GM18858 (cell line): ENCODE measurements around the gene FNBP1.

Experiments
- ATAC-seq: cut with Tn5 transposase; IDR thresholded peaks from one replicate; pipeline ENCODE4 v1.9.1; 2021; ENCODE audit not compliant: unreplicated experiment

FNBP1 gene

GRCh38 chr9:129863059-129863690 is 179.8 kb downstream of the FNBP1 start:
- ATAC-seq, result no peak

GRCh38 chr9:129861447-129861827 is 181.6 kb downstream of the FNBP1 start:
- ATAC-seq, result no peak

GRCh38 chr9:129860653-129861446 is 182.1 kb downstream of the FNBP1 start:
- ATAC-seq, result no peak

GRCh38 chr9:129858167-129858962 is 184.6 kb downstream of the FNBP1 start:
- ATAC-seq, result no peak

- ATAC-seq, result no peak
These were observed 185.8 kb downstream of the FNBP1 start for GRCh38 chr9:129857207-129857606.

- ATAC-seq, result no peak
These were observed 188.3 kb downstream of the FNBP1 start for GRCh38 chr9:129854588-129855110.

GRCh38 chr9:129853614-129854013 is 189.4 kb downstream of the FNBP1 start:
- no peak for ATAC-seq

GRCh38 chr9:129852579-129852978 is 190.4 kb downstream of the FNBP1 start:
- ATAC-seq, result no peak

- no peak for ATAC-seq
These were observed 191.2 kb downstream of the FNBP1 start for GRCh38 chr9:129851821-129852220.

GRCh38 chr9:129850821-129851550 is 192.0 kb downstream of the FNBP1 start:
- no peak for ATAC-seq

- ATAC-seq, result no peak
These were observed 193.1 kb downstream of the FNBP1 start for GRCh38 chr9:129849901-129850300.

- ATAC-seq, result no peak
These were observed 194.1 kb downstream of the FNBP1 start for GRCh38 chr9:129848712-129849441.

GRCh38 chr9:129845373-129845772 is 197.6 kb downstream of the FNBP1 start:
- ATAC-seq, result no peak

GRCh38 chr9:129841071-129841470 is 201.9 kb downstream of the FNBP1 start:
- ATAC-seq, result no peak

GRCh38 chr9:129840034-129840433 is 203.0 kb downstream of the FNBP1 start:
- ATAC-seq, result no peak

- no peak for ATAC-seq
These were observed 203.5 kb downstream of the FNBP1 start for GRCh38 chr9:129839324-129840023.

GRCh38 chr9:129838707-129839259 is 204.2 kb downstream of the FNBP1 start:
- ATAC-seq, result no peak
